B cell (primary cell): ENCODE measurements around the gene TNFRSF25. TPM values are rescaled to one million over a fixed set of nuclear protein-coding genes. Genes with fewer than 3 reads are reported as not detected.

Experiments used
- ATAC-seq: fragments of 200-7000 bp; cut with Tn5 transposase; one replicate; pipeline ENCODE4 v1.10.0; 2021; ENCODE audit warnings: low read depth, mild to moderate bottlenecking, moderate number of reproducible peaks, moderate library complexity
- CTCF ChIA-PET: fragments of 350-600 bp; sonication (Branson Sonifier 250); formaldehyde crosslinking; loops from one replicate; lab custom pipeline; 2021; ENCODE audit warnings: antibody characterized with exemption, inconsistent platforms; lab: Charles Lee
- POLR2A ChIA-PET: fragments of 350-600 bp; sonication (Branson Sonifier 250); formaldehyde crosslinking; loops from one replicate; lab custom pipeline; 2021; ENCODE audit warnings: antibody characterized with exemption; lab: Charles Lee
- DNase-seq: peaks from one replicate; pipeline ENCODE4 v3.0.0; 2013
- H2AFZ ChIP-seq: 2 replicates; pipeline ENCODE4 v1.6.1; 2012; ENCODE audit warnings: mild to moderate bottlenecking, low read depth, low read length; ENCODE audit not compliant: insufficient read depth, poor library complexity, severe bottlenecking
- H3K27ac ChIP-seq, 2 donors: 1 replicate in 1 of 2; 2 replicates in 1 of 2; pipeline ENCODE4 v1.5.1; 2012 to 2013; ENCODE audit warnings: low read length in 2 of 2, mild to moderate bottlenecking in 2 of 2, moderate library complexity in 1 of 2
- H3K27me3 ChIP-seq, 4 experiments: fragments of 200-600 bp in 1 of 4; sonication (generic) in 1 of 4; replicated peaks in 1 of 4; 1 replicate in 2 of 4; 2 replicates in 2 of 4; pipeline versions ENCODE4 v1.6.1 to v1.7.0; 2013 to 2016; ENCODE audit warnings: low read length in 3 of 4, mild to moderate bottlenecking in 2 of 4, mixed read lengths in 1 of 4, moderate library complexity in 1 of 4; ENCODE audit not compliant: insufficient read depth in 4 of 4, control insufficient read depth in 3 of 4; ENCODE audit errors: control extremely low read depth in 1 of 4
- H3K36me3 ChIP-seq, 2 experiments: replicated peaks in 1 of 2; 1 replicate in 1 of 2; 2 replicates in 1 of 2; pipeline versions ENCODE4 v1.6.1 to v1.7.1; 2013; ENCODE audit warnings: low read length in 1 of 2; ENCODE audit not compliant: insufficient read depth in 2 of 2, control insufficient read depth in 1 of 2; ENCODE audit errors: control extremely low read depth in 1 of 2, extremely low read depth in 1 of 2
- H3K4me1 ChIP-seq, 2 donors: fragments of 200-600 bp in 1 of 2; sonication (generic) in 1 of 2; 1 replicate in 1 of 2; 2 replicates in 1 of 2; pipeline versions ENCODE4 v1.5.1 to v1.6.1; 2013 to 2017; ENCODE audit warnings: low read length in 2 of 2; ENCODE audit not compliant: control insufficient read depth in 2 of 2, insufficient read depth in 2 of 2
- H3K4me2 ChIP-seq: replicated peaks from 2 replicates; pipeline ENCODE3; 2012; ENCODE audit warnings: mild to moderate bottlenecking, low read depth, low read length; ENCODE audit not compliant: poor library complexity, severe bottlenecking
- H3K4me3 ChIP-seq, 5 experiments: fragments of 200-600 bp in 1 of 5; sonication (generic) in 1 of 5; 1 replicate in 3 of 5; 2 replicates in 2 of 5; pipeline versions ENCODE4 v1.5.1 to v1.7.0; 2011 to 2016; ENCODE audit warnings: low read length in 4 of 5, mild to moderate bottlenecking in 4 of 5, low read depth in 2 of 5, control low read depth in 1 of 5, moderate library complexity in 1 of 5; ENCODE audit not compliant: insufficient read depth in 1 of 5; ENCODE audit errors: control extremely low read depth in 1 of 5, extremely low read depth in 1 of 5
- H3K79me2 ChIP-seq: fragments of 200-600 bp; sonication (generic); one replicate; pipeline ENCODE4 v1.6.0; 2016; ENCODE audit warnings: low read length; ENCODE audit not compliant: control insufficient read depth, insufficient read depth
- H3K9ac ChIP-seq: fragments of 200-600 bp; sonication (generic); 2 replicates; pipeline ENCODE4 v1.6.1; 2017; ENCODE audit warnings: mild to moderate bottlenecking, low read length, moderate library complexity
- H3K9me3 ChIP-seq, 3 donors: one replicate each; pipeline versions ENCODE4 v1.6.1 to v1.7.1; 2013; ENCODE audit warnings: low read length in 2 of 3; ENCODE audit not compliant: control insufficient read depth in 2 of 3, insufficient read depth in 1 of 3; ENCODE audit errors: control extremely low read depth in 1 of 3
- H4K20me1 ChIP-seq: 2 replicates; pipeline ENCODE4 v1.6.0; 2012; ENCODE audit warnings: mild to moderate bottlenecking, low read length; ENCODE audit not compliant: insufficient read depth, control insufficient read depth, poor library complexity, severe bottlenecking
- H3K27ac Mint-ChIP-seq: one replicate; pipeline ENCODE4 v1.8.0; 2021; ENCODE audit warnings: mixed read lengths
- H3K27me3 Mint-ChIP-seq: one replicate; pipeline ENCODE4 v1.8.0; 2021; ENCODE audit warnings: mixed read lengths
- H3K4me1 Mint-ChIP-seq: one replicate; pipeline ENCODE4 v1.8.0; 2021; ENCODE audit warnings: mixed read lengths
- H3K4me3 Mint-ChIP-seq: one replicate; pipeline ENCODE4 v1.8.0; 2021; ENCODE audit warnings: mixed read lengths
- H3K9me3 Mint-ChIP-seq: one replicate; pipeline ENCODE4 v1.8.0; 2022; ENCODE audit warnings: mixed read lengths; ENCODE audit not compliant: insufficient read depth
- CTCF ChIP-seq: fragments of 200-600 bp; IDR thresholded peaks from one replicate; pipeline ENCODE4 v1.8.0; 2022; ENCODE audit warnings: antibody characterized with exemption, mild to moderate bottlenecking
- EZH2 ChIP-seq: IDR thresholded peaks from 2 replicates; pipeline ENCODE4 v1.6.1; 2012; ENCODE audit warnings: borderline replicate concordance, low read depth, mild to moderate bottlenecking, moderate library complexity, low read length; ENCODE audit not compliant: insufficient read depth, poor library complexity, severe bottlenecking
- WGBS: methylation state at CpG from one replicate; pipeline ENCODE4 v1.1.5; 2013; ENCODE audit warnings: missing lambda C conversion rate; ENCODE audit not compliant: insufficient coverage; 5-methylcytosine and 5-hydroxymethylcytosine counted together
- intact Hi-C: fragments of 100-400 bp; cut with micrococcal nuclease; formaldehyde crosslinking; loops from one replicate; pipeline ENCODE4 v1.10.0; 2022
- polyA plus RNA-seq: library from polyadenylated mRNA; depleted of rRNA; stranded (reverse); fragments of >200 nt; gene quantifications from 2 replicates; pipeline ENCODE4 v1.2.3, GENCODE V29; 2012
- total RNA-seq, 2 donors: library from RNA; stranded (reverse); fragments of 120-200 nt in 1 of 2; gene quantifications; 1 replicate in 1 of 2; 2 replicates in 1 of 2; pipeline versions ENCODE4 v1.2.3 to v1.2.4, GENCODE V29; 2013 to 2022

The TNFRSF25 gene
- total and polyA plus RNA-seq, 2 donors (not counting 1 experiment from before 2014, with no cell fraction given): 2.6 to 7.1 TPM

DNA sequence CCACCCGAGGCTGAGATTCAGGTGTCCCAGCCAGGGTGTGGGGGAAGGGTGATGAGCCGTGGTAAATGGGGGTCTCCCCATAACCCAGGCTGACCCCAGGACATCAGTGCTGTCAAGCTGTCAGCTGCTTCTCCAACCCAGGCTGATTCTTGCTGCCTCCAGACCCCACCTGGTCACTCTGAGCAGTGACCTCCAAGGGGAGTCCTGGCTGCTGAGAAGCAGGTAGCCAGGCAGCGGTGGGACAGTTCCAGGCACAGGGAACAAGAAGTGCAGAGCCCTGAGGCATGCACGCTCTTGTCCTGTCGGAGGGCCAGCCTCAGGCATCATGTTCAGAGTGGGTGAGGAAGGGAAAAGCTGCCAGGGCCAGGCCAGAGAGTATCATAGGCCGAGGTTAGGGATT is 40.3 kb downstream of the TNFRSF25 start:
- ATAC-seq: no peak
- H3K9me3 Mint-ChIP-seq: no peaks in the 10 kb centered on the region
- WGBS: 84% methylated on average over 6 of the region's 6 CpGs
- intact Hi-C loops: no loop called here
- Histone ChIP-seq H3K4me3 (no peak overlapping the region), H3K27me3 (peaks cover 0 to 63% (median 27%) of the 10 kb centered on the region in 4 experiments), H3K9me3 (peaks cover 0 to 12% (median 0%) of the 10 kb centered on the region in 3 donors), H3K9ac (no peak overlapping the region), H2AFZ (no peak overlapping the region), H3K36me3 (no peaks in the 10 kb centered on the region), H3K27ac (no peak overlapping the region), H3K4me1 (peaks cover 19 to 26% of the 10 kb centered on the region in 2 donors), H3K4me2 (no peak overlapping the region), H4K20me1 (no peaks in the 10 kb centered on the region), H3K79me2 (no peaks in the 10 kb centered on the region)
- ChIA-PET CTCF (interaction anchor here (1.1 kb wide), 1 partner anchor 12 kb away, joined by 3 read pairs; no protein-coding TSS in a partner anchor), POLR2A (no interaction called here)
- H3K27ac Mint-ChIP-seq: no peak overlapping the region
- H3K4me1 Mint-ChIP-seq: peaks cover 11% of the 10 kb centered on the region
- DNase-seq: no peak
- no peak overlapping the region for H3K4me3 Mint-ChIP-seq
- peaks cover 51% of the 10 kb centered on the region for H3K27me3 Mint-ChIP-seq
- TF ChIP-seq EZH2 (no peak), CTCF (no peak)

GRCh38 chr1:6424619-6425593 is 41.1 kb downstream of the TNFRSF25 start, which contains the start of gene ESPN:
ESPN (plus strand) TSS chr1:6424776; CDS start chr1:6424956, 180 bp downstream.
- 5% methylated on average over 99 of the region's 99 CpGs for WGBS
- intact Hi-C loops: no loop called here
- no peaks in the 10 kb centered on the region for H3K79me2 ChIP-seq
- POLR2A ChIA-PET: no interaction called here
- peak; percentile 49 for DNase-seq
- ATAC-seq: peak; percentile 55
- Mint-ChIP-seq H3K4me3 (peak within 1 kb of the TSS; percentile 79), H3K27ac (no peak within 1 kb of the TSS), H3K4me1 (peaks cover 13% of the 10 kb centered on the region), H3K9me3 (no peaks in the 10 kb centered on the region), H3K27me3 (peaks cover 44% of the 10 kb centered on the region)
- H3K27me3 ChIP-seq: peaks cover 0 to 66% (median 30%) of the 10 kb centered on the region in 4 experiments
- peak within 1 kb of the TSS; percentile 25 for H3K9ac ChIP-seq
- H3K9me3 ChIP-seq: peaks cover 0 to 12% (median 0%) of the 10 kb centered on the region in 3 donors
- no peaks in the 10 kb centered on the region for H4K20me1 ChIP-seq
- H3K4me2 ChIP-seq: peak within 1 kb of the TSS; percentile 77
- H3K4me1 ChIP-seq: peaks cover 26 to 34% of the 10 kb centered on the region in 2 donors
- no peaks in the 10 kb centered on the region for H3K36me3 ChIP-seq
- H3K27ac ChIP-seq: no peak within 1 kb of the TSS
- peak within 1 kb of the TSS; percentile 69 for H2AFZ ChIP-seq
- CTCF ChIA-PET: no interaction called here
- TF ChIP-seq CTCF: no peak
- TF ChIP-seq EZH2: no peak
- peak within 1 kb of the TSS in 3 of 5 experiments; percentile 5 to 39 (median 37) for H3K4me3 ChIP-seq
